Measurements from ENCODE around the gene PLEKHA6.
A peak's percentile ranks its signal among the peaks of the same experiment; 100 is the strongest.
"Not testable (repeated sequence)": the region's sequence is repeated elsewhere in the genome, so short reads cannot be mapped to it uniquely, and the experiment has no call there.

The PLEKHA6 gene

DNA sequence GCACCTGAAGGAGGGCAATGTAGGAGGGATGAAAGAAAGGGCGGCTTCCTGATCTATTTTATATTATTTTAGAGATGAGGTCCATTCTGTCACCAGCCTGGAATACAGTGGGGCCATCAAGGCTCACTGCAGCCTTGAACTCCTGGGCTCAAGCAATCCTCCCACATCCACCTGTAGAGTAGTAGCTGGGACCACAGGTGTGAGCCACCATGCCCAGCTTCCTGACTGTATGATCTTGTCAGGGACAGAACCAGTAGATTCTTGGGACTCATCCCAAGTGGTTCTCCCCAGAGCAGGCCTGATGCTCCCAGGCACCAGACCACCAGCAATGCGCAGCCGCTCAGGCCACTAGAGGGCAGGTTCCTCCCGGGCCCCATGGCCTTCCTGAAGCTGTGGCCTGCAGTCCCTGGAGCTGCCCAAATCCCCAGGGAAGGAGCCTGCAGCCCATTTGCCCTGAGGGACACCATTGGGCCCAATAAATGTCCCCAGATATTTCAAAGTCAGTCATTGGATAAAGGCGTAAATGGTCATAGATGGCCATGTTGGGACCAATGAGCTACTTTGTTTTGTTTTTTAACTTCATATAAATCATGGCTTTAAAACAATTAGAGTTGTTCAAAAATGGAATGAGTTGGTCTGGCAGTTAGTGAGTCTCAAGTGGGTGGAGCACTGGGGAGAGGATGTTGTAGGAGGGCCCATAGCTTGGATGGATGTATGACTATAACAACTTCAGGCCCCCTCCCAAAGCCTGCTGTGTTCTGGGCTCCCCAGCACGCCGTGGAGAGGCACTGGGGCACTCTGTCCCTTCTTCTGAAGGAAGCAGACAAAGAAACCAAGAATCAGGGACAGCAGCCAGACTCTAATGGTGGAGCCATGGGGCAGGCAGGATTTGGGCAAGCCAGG is 101.3 kb downstream of the PLEKHA6 start:
- DNase-seq, result peak; percentile 63

DNA sequence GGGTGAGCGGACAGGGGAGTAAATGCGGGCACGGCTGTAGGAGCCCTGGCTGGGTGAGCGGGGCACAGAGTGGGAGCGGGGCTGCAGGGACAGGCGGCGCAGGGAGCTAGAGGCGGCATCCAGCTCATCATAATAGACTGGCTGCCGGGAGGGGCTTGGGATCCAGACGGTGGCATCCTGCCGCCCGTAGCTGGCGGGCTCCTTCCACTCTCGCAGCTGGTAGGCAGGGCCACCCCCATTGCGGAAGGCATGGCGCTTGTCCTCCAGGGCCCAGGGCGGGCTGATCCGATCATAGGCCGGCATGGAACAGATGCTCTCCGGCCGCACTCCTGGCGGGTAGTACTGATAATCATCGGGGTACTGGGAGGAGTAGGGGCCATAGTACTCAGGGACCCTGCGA is 102.3 kb downstream of the PLEKHA6 start:
- no peak for DNase-seq

DNA sequence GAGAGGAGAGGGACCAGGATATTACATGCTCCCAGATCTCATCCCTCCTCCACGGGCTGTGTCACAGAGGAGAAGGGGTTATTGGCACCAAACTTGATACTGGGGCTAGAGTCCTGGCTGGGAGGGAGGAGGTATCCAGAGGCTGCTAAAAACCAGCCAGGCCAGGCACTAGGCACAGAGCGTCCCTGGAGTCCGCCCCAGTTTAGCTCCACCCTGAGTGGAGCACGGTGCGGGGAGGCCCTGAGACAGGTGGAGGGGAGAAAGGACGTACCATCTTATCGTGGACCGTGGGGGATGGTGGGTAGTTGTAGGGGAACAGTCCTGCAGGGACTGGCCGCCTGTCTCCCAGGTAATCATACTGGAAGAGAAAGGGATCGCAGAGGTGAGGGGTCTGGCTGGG is 103.2 kb downstream of the PLEKHA6 start:
- DNase-seq, result no peak

DNA sequence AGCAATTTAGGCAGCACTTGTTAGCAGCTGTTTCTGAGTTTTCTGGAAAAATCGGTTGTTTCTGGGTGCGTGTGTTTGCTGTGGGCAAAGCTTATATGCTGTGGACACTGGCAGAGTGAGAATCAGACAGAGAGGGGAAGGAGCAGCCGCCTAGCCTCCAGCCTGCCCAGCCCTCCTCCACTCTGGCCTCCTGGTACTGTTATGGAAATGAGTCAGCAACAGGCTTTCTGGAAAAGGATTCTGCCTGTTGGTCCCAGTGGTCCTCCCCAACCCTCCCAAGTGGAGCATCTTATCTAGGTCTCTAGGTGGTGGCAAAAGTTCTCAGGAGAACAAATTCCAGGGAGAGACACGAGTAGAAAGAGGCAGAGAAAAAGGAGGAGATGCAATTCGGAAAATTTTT is 103.8 kb downstream of the PLEKHA6 start:
- DNase-seq, result no peak

DNA sequence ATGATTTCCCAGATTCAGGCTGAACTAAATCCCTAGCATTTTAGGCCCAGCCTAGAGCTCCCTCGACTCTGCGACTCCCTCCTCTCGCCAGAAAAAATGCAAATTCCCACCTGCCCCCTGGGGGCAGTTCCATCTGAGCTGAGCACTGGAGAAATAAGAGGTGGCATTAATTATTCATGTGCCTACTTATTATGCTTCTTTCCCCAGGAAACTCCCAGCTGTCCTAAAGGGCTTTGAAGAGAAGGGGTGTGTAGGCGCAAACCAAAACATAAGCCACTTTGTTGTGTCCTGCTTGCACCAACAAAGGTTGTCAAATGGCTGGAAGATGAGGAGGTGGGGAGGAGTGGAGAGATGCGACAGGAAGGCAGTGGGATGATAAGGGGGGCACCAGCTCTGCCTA is 104.5 kb downstream of the PLEKHA6 start:
- DNase-seq, result no peak

DNA sequence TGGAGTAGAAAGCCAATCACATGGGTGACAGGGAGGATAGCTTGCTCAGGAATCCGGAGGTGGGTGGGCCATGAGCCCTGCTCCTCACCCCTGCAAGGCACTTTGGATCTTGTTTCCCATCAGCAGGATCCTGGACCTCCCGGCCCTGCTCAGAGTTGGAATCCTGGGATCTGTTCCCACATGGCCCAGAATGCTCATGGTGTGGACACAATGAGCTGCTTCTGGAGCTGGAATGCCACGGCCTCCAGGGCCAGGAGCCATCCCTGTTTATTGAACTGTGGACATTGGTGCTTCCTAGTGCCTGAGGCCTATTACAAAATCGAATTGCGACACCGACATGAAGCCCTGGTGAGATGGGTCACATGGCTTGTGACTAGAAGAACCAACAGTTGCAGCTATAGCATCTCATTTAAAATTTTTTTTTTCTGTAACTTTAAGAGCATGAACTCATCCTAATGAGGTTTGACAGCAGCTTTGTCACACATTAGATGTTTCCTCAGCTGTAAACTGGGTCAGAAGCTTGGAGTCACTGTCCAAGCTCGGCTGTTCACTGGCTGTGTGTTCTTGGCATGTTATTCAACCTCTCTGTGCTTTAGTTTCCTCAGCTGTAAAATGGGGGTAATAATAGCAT is 105.6 kb downstream of the PLEKHA6 start:
- peak; percentile 72 for DNase-seq

DNA sequence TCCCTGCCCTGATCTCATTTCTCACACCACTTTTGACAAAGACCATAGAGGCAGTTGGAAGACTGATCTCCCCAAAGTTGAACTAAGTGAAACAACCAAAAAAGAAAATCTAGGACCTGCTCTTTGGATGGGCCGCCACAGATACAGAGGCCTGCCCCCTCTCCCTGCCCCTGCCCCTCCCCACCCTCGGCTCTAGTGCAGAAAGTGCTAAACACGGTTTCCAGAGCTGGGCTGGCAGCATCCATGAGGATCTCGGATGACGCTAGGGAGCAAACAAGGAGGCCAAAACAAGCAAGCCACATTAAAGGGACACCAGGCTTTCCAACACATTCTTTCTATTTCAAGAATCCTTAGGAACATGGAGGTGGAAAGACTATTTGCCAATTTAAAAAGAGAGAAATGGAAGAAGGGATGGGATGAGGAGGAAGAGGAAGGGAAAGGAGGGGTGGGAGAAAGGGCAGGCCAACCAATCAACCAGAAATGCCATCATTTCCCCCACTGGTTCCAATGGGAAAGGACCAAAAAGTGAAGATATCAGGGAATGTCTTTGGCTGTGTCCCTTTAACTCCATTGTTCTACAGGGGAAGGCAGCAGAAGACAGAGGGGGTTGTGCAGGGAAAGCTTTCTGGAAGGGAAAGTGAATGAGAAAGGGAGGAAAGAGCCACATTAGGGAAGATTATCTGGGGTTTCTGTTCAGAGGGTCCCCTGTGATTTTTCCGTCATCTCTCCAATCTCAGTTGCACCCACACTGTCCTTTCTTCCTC is 107.6 kb downstream of the PLEKHA6 start:
- DNase-seq, result no peak

DNA sequence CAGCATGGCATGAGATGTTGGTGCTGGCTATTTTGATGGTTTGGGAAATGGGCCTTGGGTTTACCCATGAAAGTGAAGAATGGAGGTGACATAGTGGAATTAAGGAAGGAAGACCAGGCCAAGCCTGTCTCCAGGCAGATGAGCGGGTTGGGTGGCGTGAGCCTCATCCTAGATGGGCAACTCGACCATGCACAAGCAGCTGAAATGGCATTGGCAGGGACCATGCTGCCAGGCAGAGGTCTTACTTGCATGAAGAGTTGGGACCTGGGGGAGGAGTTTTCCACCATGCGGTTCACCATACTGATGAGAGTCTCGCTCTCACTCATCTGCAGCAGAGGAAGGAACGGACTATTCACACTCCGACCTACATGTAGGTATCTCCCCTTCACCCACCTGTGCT is 108.4 kb downstream of the PLEKHA6 start:
- no peak for DNase-seq

DNA sequence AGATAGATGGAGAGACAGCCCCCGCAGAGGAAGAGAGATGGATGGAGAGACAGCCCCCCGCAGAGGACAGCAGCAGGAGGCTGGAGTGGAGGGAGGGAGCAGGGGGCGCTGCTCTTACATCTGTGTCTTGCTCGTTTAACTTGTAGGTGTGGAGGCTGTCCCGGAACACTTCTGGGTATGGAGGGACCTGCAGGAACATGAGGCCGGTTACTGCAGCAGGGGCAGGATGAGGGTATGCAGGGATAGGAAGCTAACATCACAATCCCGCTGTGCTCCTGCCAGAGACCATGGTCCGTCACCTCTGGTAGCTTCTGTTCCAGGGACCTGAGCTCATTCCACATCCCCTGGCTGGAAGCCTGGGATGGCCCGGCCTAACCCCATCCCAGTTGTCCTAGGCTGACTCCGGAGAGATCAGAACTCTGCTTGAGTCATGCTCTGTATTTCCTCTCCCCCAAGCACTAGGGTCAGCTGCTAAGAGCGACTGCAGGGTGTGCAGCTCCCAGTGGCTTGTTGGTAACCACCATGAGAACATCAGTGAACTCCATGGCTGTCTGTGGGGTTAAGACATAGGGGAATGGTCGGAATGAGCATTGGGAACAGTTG is 109.2 kb downstream of the PLEKHA6 start:
- DNase-seq, result no peak

DNA sequence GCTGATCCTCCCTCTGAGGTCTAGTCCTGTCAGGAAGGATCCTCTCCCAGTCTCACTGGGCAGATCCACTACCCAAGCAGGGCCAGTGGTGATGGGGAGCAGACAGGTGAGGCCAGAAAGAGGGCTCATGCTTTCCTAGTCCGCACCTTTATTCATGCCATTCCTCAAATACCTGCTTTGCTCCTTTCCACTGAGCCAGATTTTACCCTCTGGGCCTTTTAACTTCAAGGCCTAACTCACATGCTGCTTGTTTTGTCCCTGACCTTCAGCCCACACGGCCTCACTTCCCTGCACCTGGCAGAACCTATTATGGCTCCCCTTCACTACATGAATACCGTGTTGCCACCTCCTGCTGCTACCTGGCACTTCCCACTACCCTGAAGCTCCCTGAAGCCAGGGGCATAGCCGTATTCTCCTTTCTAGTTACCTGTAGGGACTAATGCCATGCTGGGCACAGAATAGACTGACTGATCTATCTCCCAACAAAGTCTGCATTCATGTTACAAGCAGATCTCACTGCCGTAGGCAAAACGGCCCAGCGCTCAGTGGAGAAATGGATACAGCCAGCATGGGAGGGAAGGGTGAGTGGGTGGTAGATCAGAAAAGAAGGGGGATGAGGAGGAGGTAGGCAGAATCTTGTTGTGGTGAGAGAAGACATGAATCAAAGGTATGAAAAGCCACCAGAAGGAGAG is 109.8 kb downstream of the PLEKHA6 start:
- DNase-seq, result no peak

DNA sequence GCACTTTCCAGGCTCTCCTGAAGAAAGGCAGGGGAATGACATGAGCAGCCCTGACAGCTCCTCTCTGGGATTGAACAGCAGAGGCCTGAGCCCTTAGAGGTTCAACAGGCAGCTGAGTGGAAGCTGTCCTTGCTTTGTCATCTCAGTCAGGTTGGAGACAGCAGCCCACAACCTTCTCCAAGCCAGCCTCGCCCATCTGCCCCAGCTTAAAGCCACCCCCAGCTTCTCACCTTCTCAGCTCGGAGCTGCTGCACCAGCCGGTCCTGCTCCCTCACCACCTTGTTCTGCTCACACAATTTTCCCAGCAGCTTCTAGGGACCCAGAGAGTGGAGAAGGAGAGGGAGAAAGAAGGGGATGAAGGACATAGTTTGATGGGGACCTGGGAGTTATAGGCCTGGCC is 110.8 kb downstream of the PLEKHA6 start:
- DNase-seq, result no peak

DNA sequence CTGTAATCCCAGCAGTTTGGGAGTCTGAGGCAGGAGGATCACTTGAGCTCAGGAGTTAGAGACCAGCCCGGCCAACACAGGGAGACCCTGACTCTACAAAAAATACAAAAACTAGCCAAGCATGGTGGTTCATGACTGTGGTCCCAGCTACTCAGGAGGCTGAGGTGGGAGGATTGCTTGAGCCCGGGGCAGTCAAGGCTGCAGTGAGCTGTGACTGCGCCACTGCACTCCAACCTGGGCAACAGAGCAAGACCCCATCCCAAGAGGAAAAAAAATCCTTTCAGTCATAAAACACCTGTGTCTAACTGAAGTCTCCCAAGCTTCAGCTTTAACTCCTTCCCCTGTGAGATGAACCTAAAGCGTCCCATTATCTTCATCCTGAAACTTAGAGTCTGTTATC is 112.9 kb downstream of the PLEKHA6 start:
- DNase-seq, result no peak

DNA sequence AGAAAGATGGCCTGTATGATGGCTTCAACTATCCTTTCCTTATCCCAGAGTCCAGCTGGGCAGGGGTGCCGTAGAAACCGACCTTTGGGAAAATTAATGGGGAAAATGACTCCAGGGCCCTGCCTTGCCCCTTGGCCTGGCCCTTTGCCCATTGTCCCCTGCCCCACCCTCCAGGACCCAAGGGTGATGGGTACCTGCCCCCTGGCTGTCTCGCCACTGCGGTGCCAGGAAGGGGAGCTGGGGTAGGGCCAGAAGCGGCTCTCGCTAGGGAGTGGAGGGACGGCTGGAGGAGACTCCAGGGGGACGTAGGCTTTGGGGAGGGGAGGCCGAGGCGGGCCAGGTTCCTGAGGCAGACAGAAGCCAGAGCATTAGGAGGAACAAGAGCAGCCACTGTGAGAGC is 116.8 kb downstream of the PLEKHA6 start:
- no peak for DNase-seq

DNA sequence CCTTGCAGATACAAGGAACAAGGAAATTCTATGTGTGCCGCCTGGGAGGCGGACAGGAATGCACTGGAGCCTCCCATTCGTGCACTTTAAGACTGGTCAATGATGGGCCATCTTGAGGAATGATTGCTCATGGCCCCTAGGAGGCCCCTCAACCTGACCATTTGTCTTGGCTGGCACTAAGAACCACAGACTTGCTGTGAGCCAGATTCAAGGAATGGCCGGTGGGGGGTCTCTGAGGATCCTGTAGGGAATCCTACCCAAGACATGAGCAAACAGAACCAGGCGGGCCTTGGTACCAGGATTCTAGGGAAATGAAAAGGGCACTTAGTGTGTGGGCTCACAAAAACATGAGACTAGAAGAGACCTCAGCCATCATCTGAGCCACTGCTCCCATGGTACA is 117.8 kb downstream of the PLEKHA6 start:
- DNase-seq, result no peak

DNA sequence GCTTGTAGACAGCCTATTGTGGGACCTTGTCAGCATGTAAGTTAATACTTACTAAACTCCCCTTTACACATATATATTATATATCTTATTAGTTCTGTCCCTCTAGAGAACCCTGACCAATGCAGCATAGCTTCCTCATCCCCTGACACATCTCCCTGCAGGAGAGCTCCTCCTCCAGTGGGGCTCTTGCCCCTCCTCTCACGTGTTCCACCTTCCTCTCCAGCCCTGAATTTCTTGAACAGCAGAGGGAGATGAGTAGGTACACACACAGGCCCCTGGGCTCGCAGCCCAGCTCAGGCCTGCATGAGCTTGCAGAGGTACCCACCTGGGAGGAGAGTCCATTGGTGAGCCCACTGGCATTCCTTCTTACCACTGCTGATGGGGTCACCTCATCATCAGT is 118.7 kb downstream of the PLEKHA6 start:
- DNase-seq, result no peak

DNA sequence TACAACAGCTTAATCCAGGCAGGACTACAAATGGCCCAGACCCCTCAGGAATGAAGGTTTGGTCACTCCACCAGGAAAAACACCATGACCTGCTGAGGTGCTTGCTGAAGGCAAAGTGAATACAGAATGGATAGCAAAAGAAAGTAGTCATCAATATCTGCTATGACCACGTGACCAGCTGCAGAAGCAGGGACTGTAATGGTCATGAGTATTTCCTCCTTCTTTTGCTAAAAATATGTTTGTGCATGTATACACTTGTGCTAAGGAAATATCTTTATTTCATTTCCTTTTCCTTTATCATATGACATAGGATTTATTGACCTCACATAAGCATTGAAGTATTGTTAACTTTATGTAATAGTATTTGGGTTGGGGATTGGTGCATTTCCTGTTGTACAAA is 119.5 kb downstream of the PLEKHA6 start:
- DNase-seq, result no peak

DNA sequence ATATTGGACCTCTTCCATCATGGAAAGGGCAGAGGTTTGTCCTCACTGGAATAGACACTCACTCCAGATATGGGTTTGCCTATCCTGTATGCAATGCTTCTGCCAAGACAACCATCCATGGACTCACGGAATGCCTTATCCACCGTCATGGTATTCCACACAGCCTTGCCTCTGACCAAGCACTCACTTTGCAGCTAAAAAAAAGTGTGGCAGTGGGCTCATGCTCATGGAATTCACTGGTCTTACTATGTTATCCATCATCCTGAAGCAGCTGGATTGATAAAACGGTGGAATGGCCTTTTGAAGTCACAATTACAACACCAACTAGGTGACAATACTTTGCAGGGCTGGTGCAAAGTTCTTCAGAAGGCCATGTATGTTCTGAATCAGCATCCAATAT is 120.3 kb downstream of the PLEKHA6 start:
- not testable (repeated sequence) for DNase-seq

DNA sequence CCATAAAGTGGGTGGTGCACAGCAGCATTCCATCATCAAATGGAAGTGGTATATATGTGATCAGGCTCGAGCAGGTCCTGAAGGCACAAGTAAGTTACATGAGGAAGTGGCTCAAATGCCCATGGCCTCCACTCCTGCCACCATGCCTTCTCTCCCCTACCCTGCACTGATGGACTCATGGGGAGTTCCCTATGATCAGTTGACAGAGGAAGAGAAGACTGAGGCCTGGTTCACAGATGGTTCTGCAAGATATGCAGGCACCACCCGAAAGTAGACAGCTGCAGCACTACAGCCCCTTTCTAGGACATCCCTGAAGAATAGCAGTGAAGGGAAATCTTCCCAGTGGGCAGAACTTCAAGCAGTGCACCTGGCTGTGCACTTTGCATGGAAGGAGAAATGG is 121.2 kb downstream of the PLEKHA6 start:
- not testable (repeated sequence) for DNase-seq

DNA sequence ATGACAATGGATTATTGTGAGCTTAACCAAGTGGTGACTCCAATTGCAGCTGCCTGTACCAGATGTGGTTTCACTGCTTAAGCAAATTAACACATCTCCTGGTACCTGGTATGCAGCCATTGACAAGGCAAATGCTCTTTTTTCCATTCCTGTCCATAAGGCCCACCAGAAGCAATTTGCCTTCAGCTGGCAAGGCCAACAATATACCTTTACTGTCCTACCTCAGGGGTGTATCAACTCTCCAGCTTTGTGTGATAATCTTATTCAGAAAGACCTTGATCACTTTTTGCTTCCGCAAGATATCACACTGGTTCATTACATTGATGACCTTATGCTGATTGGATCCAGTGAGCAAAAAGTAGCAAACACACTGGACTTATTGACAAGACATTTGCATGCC is 122.2 kb downstream of the PLEKHA6 start:
- not testable (repeated sequence) for DNase-seq

DNA sequence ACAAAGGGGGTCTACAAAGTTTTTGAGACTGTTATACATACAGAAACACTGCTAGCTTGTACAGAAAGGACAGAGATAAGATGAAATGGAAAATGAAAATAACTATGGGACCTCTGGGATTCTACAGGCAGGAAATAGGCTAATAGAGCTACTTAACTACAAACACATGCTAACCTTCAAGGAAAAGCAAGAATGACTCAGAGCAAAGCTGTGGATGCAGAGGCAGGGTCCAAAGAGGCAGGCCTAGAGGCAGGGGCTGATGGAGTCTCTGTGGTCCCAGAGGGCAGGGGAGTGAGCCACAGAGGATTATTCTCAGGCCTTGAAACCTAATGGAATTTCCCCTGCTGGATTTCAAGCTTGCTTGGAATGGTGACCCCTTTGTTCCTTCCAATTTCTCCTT is 127.2 kb downstream of the PLEKHA6 start:
- DNase-seq, result peak; percentile 14

DNA sequence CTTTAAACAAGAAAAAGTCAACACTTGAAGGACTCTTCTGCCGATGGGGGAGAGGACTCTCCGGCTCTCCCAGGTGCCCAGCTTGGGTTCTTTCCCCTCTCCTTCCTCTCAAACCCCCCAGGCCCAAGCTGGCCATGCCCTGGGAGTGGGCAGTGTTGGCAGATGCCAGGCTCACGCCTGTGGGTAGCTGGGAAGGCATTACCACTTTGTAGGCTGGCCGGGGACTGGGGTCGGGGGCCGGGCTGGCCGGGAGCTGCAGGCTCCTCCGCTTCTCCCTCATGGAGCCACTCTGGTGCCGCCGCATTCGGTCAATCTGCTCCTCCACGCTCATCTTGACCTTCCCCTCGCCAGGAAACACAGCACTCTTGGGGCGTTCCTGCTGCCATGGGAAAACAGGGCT is 129.5 kb downstream of the PLEKHA6 start:
- DNase-seq, result no peak

DNA sequence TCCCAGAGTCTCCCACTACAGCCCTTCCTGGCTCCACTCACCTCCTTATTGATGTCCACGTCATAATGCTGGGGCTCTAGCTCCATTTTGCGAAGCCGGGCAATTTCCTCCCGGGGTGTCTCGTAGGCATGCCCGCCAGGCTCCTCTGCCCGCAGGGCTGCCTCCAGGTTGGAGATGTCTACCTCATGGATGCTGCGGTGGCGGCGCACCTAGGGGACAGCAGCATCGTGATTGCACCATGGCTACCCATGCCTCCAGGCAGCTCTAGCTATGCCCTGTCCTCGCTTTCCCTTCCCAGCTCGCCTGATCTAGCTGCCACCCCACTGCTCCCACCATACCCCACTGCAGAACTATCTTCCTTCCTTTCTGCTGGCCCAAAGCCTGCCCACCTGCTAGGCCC is 130.8 kb downstream of the PLEKHA6 start:
- no peak for DNase-seq
